ENCODE measurements around the gene HOXD11. TPM values are rescaled to one million over a fixed set of nuclear protein-coding genes. Genes with fewer than 3 reads are reported as not detected.
A peak's percentile ranks its signal among the peaks of the same experiment; 100 is the strongest.

The HOXD11 gene
- total and polyA plus RNA-seq, 7 donors = not detected

- DNase-seq (peak in 1 of 2 donors; percentile 81), ATAC-seq (peak; percentile 71 to 90 (median 82))
- Histone ChIP-seq H3K4me1 (peaks cover 2% of the 10 kb centered on the region), H3K27ac (no peak within 1 kb of the TSS), H3K9me3 (no peaks in the 10 kb centered on the region), H3K27me3 (ENCODE audit: insufficient read depth in 3 of 3, low read length in 2 of 3) (peaks cover 7 to 100% (median 69%) of the 10 kb centered on the region in 3 donors), H3K4me3 (peak within 1 kb of the TSS; percentile 23), H3K36me3 (ENCODE audit: insufficient read depth in 1 of 2, low read depth in 1 of 2) (no peaks in the 10 kb centered on the region)
- WGBS, 3 donors = 9 to 12% (median 10%) methylated on average over 56 to 66 of the region's 66 CpGs
- intact Hi-C loops (cut with DNase I) = no loop called here
- peak; percentile 23 for TF ChIP-seq CTCF (IDR thresholded peaks at IDR 0.05)
Measured at GRCh38 chr2:176115883-176116813, 9.1 kb downstream of the HOXD11 start, which contains the start of gene HOXD10. Gene HOXD10, plus strand, starts transcription at chr2:176116778. Its CDS starts 56 bp downstream, at chr2:176116834.

DNA sequence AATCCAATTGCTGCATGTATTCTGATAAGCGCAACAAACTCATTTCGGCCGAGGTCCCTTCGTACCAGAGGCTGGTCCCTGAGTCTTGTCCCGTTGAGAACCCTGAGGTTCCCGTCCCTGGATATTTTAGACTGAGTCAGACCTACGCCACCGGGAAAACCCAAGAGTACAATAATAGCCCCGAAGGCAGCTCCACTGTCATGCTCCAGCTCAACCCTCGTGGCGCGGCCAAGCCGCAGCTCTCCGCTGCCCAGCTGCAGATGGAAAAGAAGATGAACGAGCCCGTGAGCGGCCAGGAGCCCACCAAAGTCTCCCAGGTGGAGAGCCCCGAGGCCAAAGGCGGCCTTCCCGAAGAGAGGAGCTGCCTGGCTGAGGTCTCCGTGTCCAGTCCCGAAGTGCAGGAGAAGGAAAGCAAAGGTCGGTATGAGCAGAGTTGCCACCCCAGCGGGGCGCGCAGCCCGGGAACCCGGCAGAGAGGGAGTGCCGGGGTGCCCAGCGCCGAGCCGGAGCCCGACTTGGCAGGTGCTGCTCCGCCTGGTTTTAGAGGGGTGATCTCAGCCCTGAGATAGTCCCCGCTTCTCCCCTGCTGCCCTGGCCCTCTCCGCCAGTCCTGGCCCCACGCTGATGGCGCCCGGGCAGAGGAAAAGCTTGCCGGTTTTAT lies 10.2 kb downstream of the HOXD11 start:
- H3K27me3 ChIP-seq (ENCODE audit: insufficient read depth in 3 of 3, low read length in 2 of 3) = peaks cover 7 to 96% (median 68%) of the 10 kb centered on the region in 3 donors
- intact Hi-C loops (cut with DNase I) = no loop called here
- no peak for DNase-seq

DNA sequence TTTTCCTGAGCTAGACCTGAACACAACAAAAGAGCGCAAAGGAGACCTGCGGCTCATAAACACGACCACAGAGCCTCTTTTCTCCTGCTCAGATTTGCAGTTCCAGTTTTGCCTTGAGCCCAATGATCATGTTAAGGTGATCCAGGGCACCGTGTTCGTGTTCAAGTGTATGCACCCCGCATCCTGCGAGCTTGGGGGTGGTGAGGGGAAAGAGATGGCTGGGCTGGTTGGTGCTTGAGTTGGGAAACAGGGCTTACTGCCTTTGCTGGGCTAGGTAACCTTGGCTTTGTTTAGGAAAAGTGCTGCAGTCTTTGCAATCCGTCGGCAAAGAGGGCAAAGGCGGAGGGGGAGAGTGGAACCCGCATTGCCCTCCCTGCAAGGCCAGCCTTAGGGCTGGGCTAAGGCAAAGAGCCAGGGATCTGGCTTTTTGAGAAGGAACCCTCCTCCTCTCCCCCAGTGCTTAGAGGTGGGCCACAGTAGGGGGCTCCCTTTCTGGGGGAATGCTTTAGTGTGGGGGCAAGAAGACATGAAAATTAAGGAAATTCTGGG lies 10.8 kb downstream of the HOXD11 start:
- intact Hi-C loops (cut with DNase I) = no loop called here
- no peaks in the 10 kb centered on the region for H3K36me3 ChIP-seq (ENCODE audit: insufficient read depth in 1 of 2, low read depth in 1 of 2)
- H3K9me3 ChIP-seq = no peaks in the 10 kb centered on the region
- no peak overlapping the region for H3K4me3 ChIP-seq
- peaks cover 2% of the 10 kb centered on the region for H3K4me1 ChIP-seq
- no peak overlapping the region for H3K27ac ChIP-seq
- DNase-seq (no peak), ATAC-seq (no peak)
- 18 to 27% (median 26%) methylated on average over 11 of the region's 11 CpGs for WGBS, 3 donors
- TF ChIP-seq CTCF (IDR thresholded peaks at IDR 0.05) = no peak
- H3K27me3 ChIP-seq (ENCODE audit: insufficient read depth in 3 of 3, low read length in 2 of 3) = peaks cover 7 to 90% (median 62%) of the 10 kb centered on the region in 3 donors

More for the DNA sequence above, 10.2 kb downstream of the HOXD11 start:
- Histone ChIP-seq H3K27ac (no peak overlapping the region), H3K36me3 (ENCODE audit: insufficient read depth in 1 of 2, low read depth in 1 of 2) (no peaks in the 10 kb centered on the region), H3K4me3 (no peak overlapping the region), H3K4me1 (peaks cover 2% of the 10 kb centered on the region), H3K9me3 (no peaks in the 10 kb centered on the region)
- no peak for TF ChIP-seq CTCF (IDR thresholded peaks at IDR 0.05)
- 9 to 14% (median 13%) methylated on average over 39 to 40 of the region's 40 CpGs for WGBS, 3 donors
- ATAC-seq = no peak

GRCh38 chr2:176118601-176119339 lies 11.7 kb downstream of the HOXD11 start:
- Histone ChIP-seq H3K4me1 (peaks cover 2% of the 10 kb centered on the region), H3K27me3 (ENCODE audit: insufficient read depth in 3 of 3, low read length in 2 of 3) (peaks cover 7 to 82% (median 60%) of the 10 kb centered on the region in 3 donors), H3K36me3 (ENCODE audit: insufficient read depth in 1 of 2, low read depth in 1 of 2) (no peaks in the 10 kb centered on the region), H3K27ac (no peak overlapping the region), H3K4me3 (no peak overlapping the region), H3K9me3 (no peaks in the 10 kb centered on the region)
- no peak for DNase-seq
- TF ChIP-seq CTCF (IDR thresholded peaks at IDR 0.05) = peak; percentile 18
- WGBS, 3 donors = 24 to 32% (median 27%) methylated on average over 24 of the region's 24 CpGs
- no peak for ATAC-seq
- intact Hi-C loops (cut with DNase I) = no loop called here

Measured in psoas muscle (tissue), 8 donors.